Measurements from ENCODE around the gene ARMCX5.

Gene ARMCX5

DNA sequence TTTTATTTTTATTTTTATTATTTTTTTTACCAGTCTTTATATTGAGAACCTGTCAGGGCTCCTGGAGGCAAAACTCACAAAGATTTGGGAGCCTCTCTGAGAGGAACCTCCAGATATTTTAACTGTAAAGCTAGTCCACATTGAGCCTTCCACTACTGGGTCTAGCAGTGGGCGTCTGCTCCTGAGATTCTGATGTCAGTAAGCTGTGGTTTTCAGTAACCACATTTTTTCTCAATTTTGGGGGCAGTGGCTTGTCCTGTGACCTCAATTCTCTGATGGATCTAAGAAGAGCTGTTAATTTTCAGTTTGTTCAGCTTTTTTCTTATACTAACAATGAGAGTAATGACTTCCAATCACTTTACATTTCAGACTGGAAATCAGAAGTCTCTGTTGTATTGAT, 28.3 kb downstream of the ARMCX5 start:
- Histone ChIP-seq H3K27me3 (ENCODE audit: control insufficient read depth, insufficient read depth, low read length) (no peaks in the 10 kb centered on the region), H3K4me1 (ENCODE audit: control insufficient read depth, insufficient read depth, low read length) (no peaks in the 10 kb centered on the region), H3K36me3 (ENCODE audit: control insufficient read depth, insufficient read depth, low read length) (no peaks in the 10 kb centered on the region), H3K9me3 (ENCODE audit: control insufficient read depth, insufficient read depth, low read length) (no peaks in the 10 kb centered on the region), H3K4me3 (ENCODE audit: low read length) (no peak overlapping the region), H3K27ac (ENCODE audit: low read length) (no peak overlapping the region)
- no peak for DNase-seq (ENCODE audit: low read depth, low spot score)
- WGBS (ENCODE audit: insufficient coverage, insufficient read length): no CpG with 5 or more reads among the region's 1 CpG

DNA sequence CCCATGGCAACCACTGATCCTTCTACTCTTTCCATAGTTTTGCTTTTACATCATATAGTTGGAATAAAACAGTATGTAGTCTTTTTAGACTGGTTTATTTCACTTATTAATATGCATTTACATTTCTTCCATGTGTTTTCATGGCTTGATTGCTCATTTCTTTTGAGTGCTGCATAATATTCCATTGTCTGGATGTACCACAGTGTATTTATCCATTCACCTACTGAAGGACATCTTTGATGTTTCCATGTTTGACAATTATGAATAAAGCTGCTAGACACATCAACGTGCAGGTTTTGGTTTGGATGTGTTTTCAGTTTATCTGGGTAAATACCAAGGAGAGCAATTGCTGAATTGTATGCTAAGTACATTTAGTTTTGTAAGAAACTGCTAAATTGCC, 38.2 kb downstream of the ARMCX5 start:
- no peak for DNase-seq (ENCODE audit: low read depth, low spot score)
- no CpG with 5 or more reads among the region's 1 CpG for WGBS (ENCODE audit: insufficient coverage, insufficient read length)
- Histone ChIP-seq H3K9me3 (ENCODE audit: control insufficient read depth, insufficient read depth, low read length) (no peaks in the 10 kb centered on the region), H3K27ac (ENCODE audit: low read length) (no peak overlapping the region), H3K36me3 (ENCODE audit: control insufficient read depth, insufficient read depth, low read length) (no peaks in the 10 kb centered on the region), H3K27me3 (ENCODE audit: control insufficient read depth, insufficient read depth, low read length) (no peaks in the 10 kb centered on the region), H3K4me1 (ENCODE audit: control insufficient read depth, insufficient read depth, low read length) (no peaks in the 10 kb centered on the region), H3K4me3 (ENCODE audit: low read length) (no peak overlapping the region)

DNA sequence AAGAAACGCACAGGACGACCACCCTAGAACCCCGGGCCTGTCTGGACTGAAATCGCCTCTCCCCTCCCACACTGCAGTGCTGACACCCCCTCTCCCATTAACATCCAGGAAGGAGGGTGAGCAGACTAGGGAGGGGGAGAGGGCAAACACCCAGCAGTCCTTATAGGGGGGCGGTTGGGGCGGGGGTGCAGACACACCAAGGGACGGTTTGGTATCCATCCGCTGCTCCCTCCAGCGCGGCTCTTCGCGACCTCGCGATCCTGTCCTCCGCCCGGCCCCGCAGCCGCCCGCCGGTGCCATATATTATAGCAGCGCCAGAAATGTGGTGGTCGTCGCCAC, 51.6 kb downstream of the ARMCX5 start:
- no peaks in the 10 kb centered on the region for H3K4me1 ChIP-seq (ENCODE audit: control insufficient read depth, insufficient read depth, low read length)
- no peak overlapping the region for H3K27ac ChIP-seq (ENCODE audit: low read length)
- no CpG with 5 or more reads among the region's 23 CpGs for WGBS (ENCODE audit: insufficient coverage, insufficient read length)
- no peak for DNase-seq (ENCODE audit: low read depth, low spot score)
- H3K36me3 ChIP-seq (ENCODE audit: control insufficient read depth, insufficient read depth, low read length): no peaks in the 10 kb centered on the region
- H3K4me3 ChIP-seq (ENCODE audit: low read length): peak overlapping the region; percentile 64; the same call in 1 of the 2 replicates
- H3K27me3 ChIP-seq (ENCODE audit: control insufficient read depth, insufficient read depth, low read length): no peaks in the 10 kb centered on the region
- no peaks in the 10 kb centered on the region for H3K9me3 ChIP-seq (ENCODE audit: control insufficient read depth, insufficient read depth, low read length)

DNA sequence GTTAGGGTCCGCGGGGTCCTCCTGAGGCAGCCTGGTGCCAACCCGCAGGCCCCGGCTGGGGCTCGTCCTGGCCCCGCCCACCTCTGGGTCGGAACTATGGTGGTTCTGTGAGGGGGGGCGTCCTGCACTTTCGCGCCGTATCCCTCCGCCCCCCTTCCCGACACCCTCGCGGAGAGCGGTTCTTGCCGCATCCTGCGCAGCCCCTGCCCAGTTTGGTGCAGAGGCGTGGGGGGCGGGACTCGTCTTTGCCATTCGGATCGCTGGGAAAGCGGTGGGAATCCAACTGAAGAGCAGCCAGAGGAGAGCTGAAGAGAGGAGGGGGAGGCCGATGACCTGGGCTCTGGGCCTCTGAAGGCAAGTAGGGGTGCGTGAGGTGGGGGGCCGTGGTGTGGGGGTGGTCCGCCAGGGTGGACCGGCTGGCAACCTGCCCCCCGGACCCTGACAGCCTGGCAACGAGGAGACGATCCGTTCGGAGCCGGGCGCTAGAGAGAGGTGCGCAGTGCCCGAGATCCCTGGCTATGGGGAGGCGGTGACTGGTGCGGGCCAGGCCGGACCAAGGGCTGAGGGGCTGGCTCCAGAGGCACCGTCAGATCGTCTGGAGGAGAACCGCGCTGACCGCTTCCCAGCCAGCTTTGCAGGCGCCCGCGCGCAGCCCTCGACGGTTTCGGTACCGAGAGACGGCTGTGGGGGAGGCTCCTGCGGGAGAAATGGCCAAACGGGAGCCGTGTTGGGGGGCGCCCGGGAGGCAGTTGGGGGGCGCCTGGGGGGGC, 52.1 kb downstream of the ARMCX5 start, which contains the start of gene GPRASP1:
Gene GPRASP1 (plus strand): TSS at position 242 of the 770 bp plus-strand sequence. CDS start 2,431 bp downstream, outside the sequence.
- WGBS (ENCODE audit: insufficient coverage, insufficient read length): no CpG with 5 or more reads among the region's 61 CpGs
- no peak within 1 kb of the TSS for H3K27ac ChIP-seq (ENCODE audit: low read length)
- DNase-seq (ENCODE audit: low read depth, low spot score): no peak

DNA sequence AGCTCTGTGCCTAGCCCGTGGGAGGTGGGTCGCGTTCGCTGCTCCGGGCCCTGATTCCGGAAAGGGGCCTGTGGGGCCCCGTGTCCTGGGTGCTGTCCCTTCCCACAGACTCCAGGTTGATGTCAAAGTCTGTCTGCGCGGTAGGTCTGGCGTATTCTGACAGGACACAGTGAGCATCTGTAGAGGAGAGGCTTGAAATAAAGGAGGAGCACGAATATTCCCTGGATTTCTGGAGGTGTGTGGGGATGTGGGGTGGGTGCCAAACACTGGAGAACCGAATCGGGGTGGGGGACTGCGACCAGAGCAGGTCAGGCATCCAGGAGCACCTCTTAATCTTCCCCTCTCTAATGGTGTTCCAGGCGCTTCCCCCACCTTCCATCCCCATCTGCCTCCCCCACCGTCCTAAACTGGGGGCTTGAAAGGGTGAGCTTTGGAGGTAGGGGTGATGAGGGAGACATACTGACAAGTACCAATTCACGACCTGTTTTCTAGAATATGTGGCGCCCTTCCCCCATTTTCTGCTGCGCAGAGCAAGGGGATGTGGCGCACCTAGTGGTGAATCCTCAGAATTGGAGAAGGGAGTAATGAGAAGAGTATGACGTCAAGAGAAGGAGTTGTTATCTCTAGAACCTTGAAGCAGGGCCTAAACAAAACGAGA, 52.8 kb downstream of the ARMCX5 start:
- Histone ChIP-seq H3K27ac (ENCODE audit: low read length) (no peak overlapping the region), H3K4me1 (ENCODE audit: control insufficient read depth, insufficient read depth, low read length) (no peaks in the 10 kb centered on the region), H3K27me3 (ENCODE audit: control insufficient read depth, insufficient read depth, low read length) (no peaks in the 10 kb centered on the region), H3K9me3 (ENCODE audit: control insufficient read depth, insufficient read depth, low read length) (no peaks in the 10 kb centered on the region), H3K4me3 (ENCODE audit: low read length) (peak overlapping the region; percentile 64; the same call in 1 of the 2 replicates), H3K36me3 (ENCODE audit: control insufficient read depth, insufficient read depth, low read length) (no peaks in the 10 kb centered on the region)
- no peak for DNase-seq (ENCODE audit: low read depth, low spot score)
- no CpG with 5 or more reads among the region's 22 CpGs for WGBS (ENCODE audit: insufficient coverage, insufficient read length)

More for the DNA sequence above, 52.1 kb downstream of the ARMCX5 start, which contains the start of gene GPRASP1:
- no peaks in the 10 kb centered on the region for H3K9me3 ChIP-seq (ENCODE audit: control insufficient read depth, insufficient read depth, low read length)
- no peaks in the 10 kb centered on the region for H3K27me3 ChIP-seq (ENCODE audit: control insufficient read depth, insufficient read depth, low read length)
- no peaks in the 10 kb centered on the region for H3K4me1 ChIP-seq (ENCODE audit: control insufficient read depth, insufficient read depth, low read length)
- H3K4me3 ChIP-seq (ENCODE audit: low read length): peak within 1 kb of the TSS; percentile 64
- H3K36me3 ChIP-seq (ENCODE audit: control insufficient read depth, insufficient read depth, low read length): no peaks in the 10 kb centered on the region
